GM12801 (cell line): ENCODE data around the gene GGTA1.

Experiments
- TF ChIP-seq, protein P1 (sequence below): IDR thresholded peaks from one replicate; pipeline ENCODE4 v1.5.1; 2011; ENCODE audit warnings: control low read depth; ENCODE audit not compliant: insufficient read length; ENCODE audit errors: extremely low read depth

Gene GGTA1

DNA sequence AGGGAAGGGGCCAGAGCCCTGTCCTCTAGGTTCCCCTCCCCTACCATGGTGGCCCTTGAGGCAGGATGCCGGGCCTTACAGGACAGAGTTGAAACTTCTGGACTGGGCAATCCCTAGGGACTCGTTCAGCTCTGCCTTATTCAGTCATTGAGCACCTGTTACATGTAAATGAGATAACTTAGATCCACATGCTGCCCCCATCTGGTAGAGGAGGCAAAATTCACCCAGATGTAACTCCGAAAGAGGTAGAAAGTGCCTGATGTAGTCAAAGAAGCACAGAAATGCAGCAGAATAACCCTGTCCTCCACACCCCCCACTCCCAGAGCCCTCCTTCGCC lies 1.5 kb downstream of the GGTA1 start:
- TF ChIP-seq, protein P1, sequence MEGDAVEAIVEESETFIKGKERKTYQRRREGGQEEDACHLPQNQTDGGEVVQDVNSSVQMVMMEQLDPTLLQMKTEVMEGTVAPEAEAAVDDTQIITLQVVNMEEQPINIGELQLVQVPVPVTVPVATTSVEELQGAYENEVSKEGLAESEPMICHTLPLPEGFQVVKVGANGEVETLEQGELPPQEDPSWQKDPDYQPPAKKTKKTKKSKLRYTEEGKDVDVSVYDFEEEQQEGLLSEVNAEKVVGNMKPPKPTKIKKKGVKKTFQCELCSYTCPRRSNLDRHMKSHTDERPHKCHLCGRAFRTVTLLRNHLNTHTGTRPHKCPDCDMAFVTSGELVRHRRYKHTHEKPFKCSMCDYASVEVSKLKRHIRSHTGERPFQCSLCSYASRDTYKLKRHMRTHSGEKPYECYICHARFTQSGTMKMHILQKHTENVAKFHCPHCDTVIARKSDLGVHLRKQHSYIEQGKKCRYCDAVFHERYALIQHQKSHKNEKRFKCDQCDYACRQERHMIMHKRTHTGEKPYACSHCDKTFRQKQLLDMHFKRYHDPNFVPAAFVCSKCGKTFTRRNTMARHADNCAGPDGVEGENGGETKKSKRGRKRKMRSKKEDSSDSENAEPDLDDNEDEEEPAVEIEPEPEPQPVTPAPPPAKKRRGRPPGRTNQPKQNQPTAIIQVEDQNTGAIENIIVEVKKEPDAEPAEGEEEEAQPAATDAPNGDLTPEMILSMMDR = no peak

DNA sequence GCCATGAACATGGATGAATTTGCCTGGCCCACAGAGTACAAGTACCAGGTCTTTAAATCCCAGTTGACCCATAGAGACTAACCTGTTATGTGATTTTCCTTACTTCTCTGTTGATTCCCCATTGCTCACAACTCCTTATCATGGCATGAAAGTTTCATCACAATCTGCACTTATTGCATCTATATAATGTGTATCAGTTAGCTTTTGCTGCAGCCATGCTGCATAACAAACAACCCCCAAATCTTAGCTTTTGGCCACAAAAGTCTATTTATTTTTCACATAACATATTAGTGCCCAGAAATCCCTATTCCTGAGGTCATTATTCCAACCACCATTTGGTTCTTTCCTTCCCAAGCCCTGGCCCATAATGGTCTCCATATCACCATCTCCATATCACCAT lies 3.7 kb downstream of the GGTA1 start:
- TF ChIP-seq, protein P1 = no peak

DNA sequence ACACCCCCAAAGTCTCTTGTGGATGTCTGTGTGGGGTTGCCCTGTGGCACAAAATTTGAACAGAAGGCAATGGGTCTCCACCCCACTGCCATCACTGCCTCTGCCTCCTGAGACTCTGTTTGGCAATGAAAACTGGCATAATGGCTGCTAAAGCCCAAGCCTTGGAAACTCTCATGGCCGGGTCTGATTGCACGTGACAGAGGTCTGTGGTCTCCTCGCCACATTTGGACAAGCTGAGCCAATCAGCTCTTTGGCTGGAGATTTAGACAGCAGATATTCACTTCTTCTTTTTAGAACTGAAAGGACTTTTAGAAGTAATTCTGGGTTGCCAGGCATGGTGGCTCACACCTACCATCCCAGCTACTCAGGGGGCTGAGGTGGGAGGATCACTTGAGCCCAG lies 5.5 kb downstream of the GGTA1 start:
- TF ChIP-seq, protein P1 = no peak

DNA sequence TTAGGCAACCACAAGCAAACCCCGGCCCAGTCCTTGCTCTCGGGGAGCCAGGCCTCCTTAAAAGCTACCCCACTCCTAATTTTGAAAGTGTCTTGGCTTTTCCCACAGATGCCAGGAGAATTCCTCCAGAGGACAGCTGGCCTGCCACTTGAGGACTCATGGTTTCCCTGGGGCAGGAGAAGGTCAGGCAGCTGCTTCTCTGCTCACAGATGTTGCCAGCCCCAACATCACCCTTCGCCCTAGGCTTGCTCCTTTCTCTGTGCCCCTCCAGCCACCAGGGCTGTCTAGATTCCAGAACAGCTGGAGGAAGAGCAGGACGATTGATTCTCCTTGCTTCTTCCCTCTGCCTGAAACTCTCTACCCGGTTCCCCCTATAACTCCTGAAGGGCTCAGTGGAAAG lies 8.5 kb downstream of the GGTA1 start:
- TF ChIP-seq, protein P1 = no peak

DNA sequence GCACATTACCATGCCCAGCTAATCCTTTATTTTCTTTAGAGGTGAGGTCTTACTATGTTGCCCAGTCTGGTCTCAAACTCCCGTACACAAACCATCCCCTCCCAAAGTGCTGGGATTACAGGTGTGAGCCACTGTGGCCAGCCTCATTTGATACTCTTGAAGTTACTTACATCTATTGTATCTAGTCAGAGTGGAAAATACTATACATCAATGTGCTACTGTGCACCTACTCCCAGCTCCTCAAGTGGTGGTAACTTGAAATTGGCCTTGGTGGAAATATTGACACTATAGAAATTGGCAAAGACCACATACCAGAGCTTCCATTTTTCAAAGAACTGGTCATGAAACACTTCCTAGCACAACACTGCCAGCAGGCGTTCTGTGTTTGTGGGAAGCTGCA lies 10.3 kb downstream of the GGTA1 start:
- TF ChIP-seq, protein P1 = no peak

DNA sequence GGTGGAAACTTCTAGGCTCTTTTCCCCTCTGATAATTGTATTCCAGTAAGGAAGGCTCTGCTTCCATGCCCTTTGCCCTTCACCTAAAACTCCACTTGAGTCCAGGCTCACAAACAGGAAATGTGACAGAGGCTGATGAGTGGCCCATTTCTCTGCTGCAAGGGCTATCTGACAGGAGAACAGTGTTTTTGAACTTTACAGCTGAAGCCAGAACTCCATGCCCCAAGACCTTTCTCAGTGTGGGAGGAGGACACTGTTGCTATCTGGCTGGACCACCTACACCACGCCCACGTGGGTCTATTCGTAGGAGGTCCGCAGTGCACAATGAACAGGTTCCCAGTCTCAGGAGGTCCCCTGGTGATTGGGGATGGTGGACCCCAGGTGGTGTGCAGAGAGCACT lies 13.6 kb downstream of the GGTA1 start:
- TF ChIP-seq, protein P1 = no peak

DNA sequence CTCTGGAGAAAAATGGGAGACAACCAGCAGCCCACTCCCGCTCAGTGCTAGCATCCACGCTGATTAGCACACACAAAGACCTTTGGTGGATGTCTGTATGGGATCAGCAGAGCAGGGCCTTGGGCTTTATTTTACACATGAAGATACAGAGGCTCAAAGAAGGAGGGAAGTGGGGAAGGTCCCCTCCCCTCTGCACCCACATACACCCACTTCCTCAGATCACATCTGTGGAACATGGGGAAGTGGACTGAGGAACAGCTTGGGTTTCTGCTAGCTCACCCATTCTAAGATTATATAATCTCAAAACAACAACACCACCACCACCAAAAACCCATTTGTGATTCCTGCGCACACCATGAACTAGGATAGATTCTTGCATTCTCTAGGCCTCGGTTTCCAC lies 14.0 kb downstream of the GGTA1 start:
- TF ChIP-seq, protein P1 = no peak
